Left hindlimb (tissue), 1 donor: ENCODE measurements around the gene CDYL.

Experiments used
- DNase-seq: peaks from one replicate; pipeline ENCODE4 v3.0.0-alpha.2; 2018

The CDYL gene

GRCh38 chr6:4776131-4776492 is at the start of gene CDYL:
TSS of gene CDYL (plus strand) at chr6:4776404. CDS start at chr6:4776784, 380 bp downstream.
- DNase-seq, result peak; percentile 93

- DNase-seq, result no peak
Measured at GRCh38 chr6:4726645-4727044, 49.6 kb upstream of the CDYL start.

GRCh38 chr6:4727217-4727616 is 49.0 kb upstream of the CDYL start:
- no peak for DNase-seq

GRCh38 chr6:4727671-4728435 is 48.4 kb upstream of the CDYL start:
- no peak for DNase-seq

- DNase-seq, result no peak
Measured at GRCh38 chr6:4728436-4728769, 47.8 kb upstream of the CDYL start.

GRCh38 chr6:4728926-4729325 is 47.3 kb upstream of the CDYL start:
- DNase-seq, result no peak

- DNase-seq, result no peak
Measured at GRCh38 chr6:4731996-4732395, 44.2 kb upstream of the CDYL start.

- DNase-seq, result no peak
Measured at GRCh38 chr6:4732691-4733315, 43.4 kb upstream of the CDYL start.

- no peak for DNase-seq
Measured at GRCh38 chr6:4736371-4736873, 39.8 kb upstream of the CDYL start.

GRCh38 chr6:4740032-4740431 is 36.2 kb upstream of the CDYL start:
- DNase-seq, result no peak

- DNase-seq, result no peak
Measured at GRCh38 chr6:4743062-4743461, 33.1 kb upstream of the CDYL start.

- no peak for DNase-seq
Measured at GRCh38 chr6:4743926-4744325, 32.3 kb upstream of the CDYL start.

- DNase-seq, result no peak
Measured at GRCh38 chr6:4747588-4747987, 28.6 kb upstream of the CDYL start.

- DNase-seq, result no peak
Measured at GRCh38 chr6:4751823-4752464, 24.3 kb upstream of the CDYL start.

- DNase-seq, result no peak
Measured at GRCh38 chr6:4756247-4756646, 20.0 kb upstream of the CDYL start.

- no peak for DNase-seq
Measured at GRCh38 chr6:4759997-4760396, 16.2 kb upstream of the CDYL start.

- DNase-seq, result no peak
Measured at GRCh38 chr6:4760773-4761172, 15.4 kb upstream of the CDYL start.

GRCh38 chr6:4762294-4762693 is 13.9 kb upstream of the CDYL start:
- no peak for DNase-seq

- DNase-seq, result no peak
Measured at GRCh38 chr6:4763921-4764320, 12.3 kb upstream of the CDYL start.

- no peak for DNase-seq
Measured at GRCh38 chr6:4768815-4769214, 7.4 kb upstream of the CDYL start.

GRCh38 chr6:4772750-4773149 is 3.5 kb upstream of the CDYL start:
- DNase-seq, result no peak

- DNase-seq, result no peak
Measured at GRCh38 chr6:4773181-4773580, 3.0 kb upstream of the CDYL start.

GRCh38 chr6:4774296-4774695 is 1.9 kb upstream of the CDYL start:
- no peak for DNase-seq
